ENCODE measurements around the gene FGR. TPM values are rescaled to one million over a fixed set of nuclear protein-coding genes. Genes with fewer than 3 reads are reported as not detected.

Gene FGR
- total RNA-seq, 4 donors from 2014 or later: 18.8 to 131 (median 77.6) TPM

DNA sequence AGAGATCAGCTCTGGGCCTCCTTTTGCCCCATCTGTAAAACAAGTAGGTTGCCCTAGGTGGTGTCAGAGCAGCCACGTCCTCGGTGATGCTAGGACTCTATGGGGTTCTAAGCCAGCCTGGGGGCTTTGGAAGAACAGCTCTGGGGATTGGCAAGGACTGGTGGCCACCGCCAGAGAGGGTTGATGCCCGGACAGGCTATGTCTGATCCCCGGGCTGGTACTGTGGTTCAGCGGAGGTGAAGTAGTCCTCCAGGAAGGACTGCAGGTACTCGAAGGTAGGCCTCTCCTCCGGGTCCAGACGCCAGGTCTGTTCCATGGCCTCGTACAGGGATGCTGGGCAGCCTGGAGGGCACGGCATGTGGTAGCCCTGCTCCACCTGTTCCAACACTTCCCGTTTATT is 22.3 kb downstream of the FGR start:
- no peak for ATAC-seq (ENCODE audit: low FRiP score)
- no peak for DNase-seq (ENCODE audit: low spot score)

DNA sequence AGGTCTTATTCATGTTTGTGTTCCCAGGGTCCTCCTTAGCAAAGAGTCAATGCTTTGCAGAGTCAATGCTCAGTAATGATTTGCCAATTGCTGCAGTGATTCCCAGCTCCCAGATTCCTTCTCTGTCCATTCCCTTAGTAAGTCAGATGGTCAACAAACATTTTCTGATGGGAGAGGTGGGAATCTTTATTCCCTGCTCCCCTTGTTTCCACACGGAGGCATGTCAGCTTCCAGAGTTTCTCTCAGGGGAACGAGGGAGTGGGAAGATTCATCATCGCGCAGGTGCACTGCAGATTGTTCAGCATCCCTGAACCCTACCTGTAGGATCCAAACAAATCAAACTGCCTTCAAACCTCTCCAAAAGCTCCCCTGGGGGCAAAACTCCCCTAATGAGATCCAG is 23.5 kb downstream of the FGR start:
- ATAC-seq (ENCODE audit: low FRiP score) (no peak), DNase-seq (ENCODE audit: low spot score) (no peak)

More for the DNA sequence above, 22.3 kb downstream of the FGR start:
- TF ChIP-seq, protein P1, sequence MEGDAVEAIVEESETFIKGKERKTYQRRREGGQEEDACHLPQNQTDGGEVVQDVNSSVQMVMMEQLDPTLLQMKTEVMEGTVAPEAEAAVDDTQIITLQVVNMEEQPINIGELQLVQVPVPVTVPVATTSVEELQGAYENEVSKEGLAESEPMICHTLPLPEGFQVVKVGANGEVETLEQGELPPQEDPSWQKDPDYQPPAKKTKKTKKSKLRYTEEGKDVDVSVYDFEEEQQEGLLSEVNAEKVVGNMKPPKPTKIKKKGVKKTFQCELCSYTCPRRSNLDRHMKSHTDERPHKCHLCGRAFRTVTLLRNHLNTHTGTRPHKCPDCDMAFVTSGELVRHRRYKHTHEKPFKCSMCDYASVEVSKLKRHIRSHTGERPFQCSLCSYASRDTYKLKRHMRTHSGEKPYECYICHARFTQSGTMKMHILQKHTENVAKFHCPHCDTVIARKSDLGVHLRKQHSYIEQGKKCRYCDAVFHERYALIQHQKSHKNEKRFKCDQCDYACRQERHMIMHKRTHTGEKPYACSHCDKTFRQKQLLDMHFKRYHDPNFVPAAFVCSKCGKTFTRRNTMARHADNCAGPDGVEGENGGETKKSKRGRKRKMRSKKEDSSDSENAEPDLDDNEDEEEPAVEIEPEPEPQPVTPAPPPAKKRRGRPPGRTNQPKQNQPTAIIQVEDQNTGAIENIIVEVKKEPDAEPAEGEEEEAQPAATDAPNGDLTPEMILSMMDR (IDR thresholded peaks at IDR 0.05): no peak

GRCh38 chr1:27609618-27610240 is 25.3 kb downstream of the FGR start:
- DNase-seq (ENCODE audit: low spot score): no peak
- TF ChIP-seq, protein P1 (IDR thresholded peaks at IDR 0.05): no peak
- no peak for ATAC-seq (ENCODE audit: low FRiP score)

More for the DNA sequence above, 23.5 kb downstream of the FGR start:
- TF ChIP-seq, protein P1 (IDR thresholded peaks at IDR 0.05): no peak

DNA sequence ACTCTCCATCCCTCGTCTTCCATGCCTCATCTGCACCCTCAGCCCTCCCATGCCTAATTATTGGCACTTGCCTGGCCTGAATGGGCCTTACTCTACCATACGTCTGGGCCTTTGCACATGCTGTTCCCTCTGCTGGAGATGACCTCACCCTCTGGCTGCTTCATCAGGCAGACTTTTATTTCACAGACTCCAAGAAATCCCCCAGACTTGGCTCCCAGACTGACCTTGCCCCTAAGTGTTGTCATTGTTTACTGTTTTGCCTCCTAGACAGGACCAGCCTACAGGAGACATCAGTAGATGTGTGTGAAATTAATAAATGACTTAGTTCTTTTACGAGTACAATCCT is 25.8 kb downstream of the FGR start:
- ATAC-seq (ENCODE audit: low FRiP score) (no peak), DNase-seq (ENCODE audit: low spot score) (no peak)
- TF ChIP-seq, protein P1 (IDR thresholded peaks at IDR 0.05): no peak

DNA sequence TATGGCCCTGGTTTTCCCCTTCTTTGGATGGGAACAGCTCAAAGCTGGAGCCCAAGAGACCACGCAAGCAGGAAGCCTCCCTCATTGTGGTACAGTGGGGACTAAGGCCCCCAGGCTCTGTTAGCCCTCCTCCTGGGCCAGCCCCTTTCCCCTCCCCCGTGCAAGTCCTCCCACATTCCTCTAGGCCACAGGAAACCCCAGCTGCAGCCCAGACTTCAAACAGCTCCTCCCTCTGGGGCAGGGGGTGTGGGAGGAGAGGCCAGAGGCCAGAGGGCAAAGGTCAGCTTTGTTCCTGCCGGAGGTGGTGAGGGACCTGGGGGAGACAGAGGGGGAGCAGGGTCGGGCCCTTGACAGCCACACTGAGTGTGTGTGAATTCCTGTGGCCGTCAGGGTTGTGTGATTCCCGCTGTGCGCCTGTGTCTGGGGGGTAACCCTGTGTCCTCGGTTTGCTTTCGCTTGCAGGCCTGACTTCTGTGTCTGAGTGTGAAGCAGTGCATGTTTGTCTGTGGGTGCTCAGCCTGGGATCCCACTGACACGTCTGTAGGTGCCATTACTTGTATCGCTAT is 27.7 kb downstream of the FGR start:
- TF ChIP-seq, protein P1 (IDR thresholded peaks at IDR 0.05): no peak
- DNase-seq (ENCODE audit: low spot score) (no peak), ATAC-seq (ENCODE audit: low FRiP score) (no peak)

- DNase-seq (ENCODE audit: low spot score): no peak
- TF ChIP-seq, protein P1 (IDR thresholded peaks at IDR 0.05): no peak
- no peak for ATAC-seq (ENCODE audit: low FRiP score)
Observed at GRCh38 chr1:27606708-27607238, 28.2 kb downstream of the FGR start.
